Measurements from ENCODE around the gene GUCA2B.

DNA sequence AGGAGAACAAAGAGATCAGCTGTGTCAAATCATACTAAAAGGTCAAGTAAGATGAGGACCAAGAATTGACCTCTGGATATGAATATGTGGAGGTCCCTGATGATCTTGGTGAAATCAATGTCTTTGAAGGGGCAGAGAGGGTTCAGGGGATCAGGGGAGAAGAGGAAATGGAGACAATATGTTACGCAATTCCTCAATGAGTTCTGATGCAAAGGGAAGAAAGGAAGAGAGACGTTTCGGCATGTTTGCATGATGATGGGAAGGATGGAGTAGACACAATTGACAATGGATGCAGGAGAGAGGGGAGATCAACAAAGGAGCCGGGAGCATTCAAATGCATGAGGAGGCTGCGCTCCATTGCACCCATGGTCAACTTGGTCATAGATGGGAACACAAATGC is 36.0 kb upstream of the GUCA2B start:
- TF ChIP-seq, protein P1, sequence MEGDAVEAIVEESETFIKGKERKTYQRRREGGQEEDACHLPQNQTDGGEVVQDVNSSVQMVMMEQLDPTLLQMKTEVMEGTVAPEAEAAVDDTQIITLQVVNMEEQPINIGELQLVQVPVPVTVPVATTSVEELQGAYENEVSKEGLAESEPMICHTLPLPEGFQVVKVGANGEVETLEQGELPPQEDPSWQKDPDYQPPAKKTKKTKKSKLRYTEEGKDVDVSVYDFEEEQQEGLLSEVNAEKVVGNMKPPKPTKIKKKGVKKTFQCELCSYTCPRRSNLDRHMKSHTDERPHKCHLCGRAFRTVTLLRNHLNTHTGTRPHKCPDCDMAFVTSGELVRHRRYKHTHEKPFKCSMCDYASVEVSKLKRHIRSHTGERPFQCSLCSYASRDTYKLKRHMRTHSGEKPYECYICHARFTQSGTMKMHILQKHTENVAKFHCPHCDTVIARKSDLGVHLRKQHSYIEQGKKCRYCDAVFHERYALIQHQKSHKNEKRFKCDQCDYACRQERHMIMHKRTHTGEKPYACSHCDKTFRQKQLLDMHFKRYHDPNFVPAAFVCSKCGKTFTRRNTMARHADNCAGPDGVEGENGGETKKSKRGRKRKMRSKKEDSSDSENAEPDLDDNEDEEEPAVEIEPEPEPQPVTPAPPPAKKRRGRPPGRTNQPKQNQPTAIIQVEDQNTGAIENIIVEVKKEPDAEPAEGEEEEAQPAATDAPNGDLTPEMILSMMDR (IDR thresholded peaks at IDR 0.05), result no peak
- no peak for TF ChIP-seq POLR2A (IDR thresholded peaks at IDR 0.05)

All from right lobe of liver (tissue), 4 donors.